CD4-positive, alpha-beta T cell treated with Interleukin-15 for 1 hour (primary cell): Measurements from ENCODE around the gene CTNNA1.

Experiments
- DNase-seq: peaks from one replicate; pipeline ENCODE4 v3.0.0-alpha.2; 2020

Gene CTNNA1

GRCh38 chr5:138869763-138870500, 116.7 kb downstream of the CTNNA1 start:
- no peak for DNase-seq

- DNase-seq, result no peak
These were observed 117.4 kb downstream of the CTNNA1 start for GRCh38 chr5:138870611-138871010.

DNA sequence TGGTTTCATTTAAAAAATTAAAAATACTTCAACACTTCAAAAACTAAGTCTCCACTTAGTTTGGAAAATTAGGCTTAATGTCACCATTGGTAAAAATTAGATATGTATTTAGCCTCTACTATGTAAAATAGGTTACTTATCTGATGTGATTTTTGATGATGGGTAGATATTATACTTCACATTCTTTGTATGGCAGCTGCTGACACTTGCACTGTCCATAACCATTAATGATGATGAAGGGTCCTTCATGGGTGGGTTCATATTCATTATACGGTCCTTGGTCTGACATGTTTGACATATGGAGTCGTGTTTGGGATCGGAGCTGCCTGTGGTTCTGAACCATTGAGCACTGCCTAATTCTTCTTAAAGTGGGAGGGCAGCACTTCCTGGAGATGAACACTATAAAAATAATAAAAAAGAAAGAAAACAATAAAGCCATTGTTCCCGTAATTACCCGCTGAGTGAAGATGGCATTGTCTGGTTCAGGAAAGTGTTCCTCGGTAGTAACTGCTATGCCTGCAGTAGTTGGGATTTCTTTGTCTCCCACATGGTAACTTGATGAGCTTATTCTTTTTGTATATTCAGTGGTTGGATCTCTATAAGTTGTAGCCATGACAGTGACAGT, 119.7 kb downstream of the CTNNA1 start:
- DNase-seq, result no peak

DNA sequence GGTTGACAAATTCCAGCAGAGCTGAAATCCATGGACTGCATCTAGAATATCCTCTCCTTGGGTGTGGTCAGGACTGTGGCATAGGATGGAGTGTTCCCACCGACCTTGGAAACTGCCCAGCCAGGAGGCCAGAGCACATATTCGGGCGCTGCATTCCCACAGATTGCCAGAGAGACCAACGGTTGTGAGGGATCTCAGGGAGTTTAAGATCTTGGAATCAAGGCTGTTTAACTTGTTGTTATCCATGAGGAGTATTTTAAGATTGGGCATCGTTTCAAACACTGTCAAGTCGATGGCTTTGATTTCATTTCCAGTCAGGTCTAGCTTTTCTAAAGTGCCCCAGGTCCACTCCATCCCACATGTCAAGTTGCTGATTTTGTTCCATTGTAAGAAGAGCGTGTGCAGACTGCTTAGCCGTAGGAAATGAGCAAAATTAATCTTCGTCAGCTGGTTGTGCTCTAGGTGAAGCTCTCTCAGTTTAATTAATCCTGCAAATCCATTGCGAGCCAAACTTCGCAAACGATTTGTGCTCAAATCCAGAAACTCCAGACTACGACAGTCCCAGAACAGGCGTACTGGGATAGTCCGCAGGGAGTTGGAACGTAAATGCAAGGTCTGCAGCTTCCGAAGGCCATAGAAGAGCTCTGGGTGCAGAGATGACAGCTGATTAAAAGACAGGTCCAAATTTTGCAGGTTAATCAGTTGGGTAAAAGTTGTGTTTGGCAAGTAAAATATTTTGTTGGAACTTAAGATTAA, 120.4 kb downstream of the CTNNA1 start:
- DNase-seq, result no peak

- DNase-seq, result no peak
These were observed 121.0 kb downstream of the CTNNA1 start for GRCh38 chr5:138874241-138874640.

DNA sequence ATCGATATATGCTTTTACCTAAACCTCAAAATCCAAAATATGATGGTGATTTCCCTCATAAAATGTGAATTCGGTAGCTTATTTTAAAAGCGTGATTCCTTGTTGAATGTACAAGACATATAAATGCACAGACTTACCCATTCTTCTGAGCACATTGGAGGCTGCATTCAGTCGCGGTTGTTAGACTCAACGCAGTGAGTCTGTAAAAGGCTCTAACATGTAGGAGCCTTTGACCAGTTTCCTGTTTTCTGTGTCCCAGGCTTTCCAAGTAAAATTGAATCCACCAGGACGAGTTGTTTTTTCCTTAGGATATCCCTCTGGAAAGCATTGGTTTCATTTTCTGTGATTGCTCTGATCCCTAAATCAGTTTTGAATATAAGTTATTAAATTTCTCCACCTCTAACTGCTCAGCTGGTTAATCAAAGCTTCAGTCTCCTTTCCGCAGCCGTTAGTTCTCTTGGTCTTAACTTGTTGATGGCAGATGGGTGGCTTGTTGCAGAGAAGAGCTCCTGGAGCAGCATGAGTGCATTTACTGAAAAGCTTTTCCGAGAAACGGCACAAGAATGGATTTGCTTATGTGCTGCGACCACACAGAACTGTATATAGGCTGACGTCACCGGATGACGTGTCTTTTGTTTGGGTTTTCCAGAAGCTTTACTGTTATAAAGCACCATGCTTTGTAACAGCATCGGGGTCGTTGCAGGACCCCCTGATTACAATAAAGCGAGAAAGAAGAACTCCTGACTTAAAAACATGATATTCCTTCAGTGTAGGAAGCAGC, 121.7 kb downstream of the CTNNA1 start, which contains the start of gene LRRTM2:
Gene LRRTM2, minus strand, starts transcription at position 565 of the 781 bp plus-strand sequence. Its CDS starts 424 bp downstream, at position 141.
- DNase-seq, result no peak

DNA sequence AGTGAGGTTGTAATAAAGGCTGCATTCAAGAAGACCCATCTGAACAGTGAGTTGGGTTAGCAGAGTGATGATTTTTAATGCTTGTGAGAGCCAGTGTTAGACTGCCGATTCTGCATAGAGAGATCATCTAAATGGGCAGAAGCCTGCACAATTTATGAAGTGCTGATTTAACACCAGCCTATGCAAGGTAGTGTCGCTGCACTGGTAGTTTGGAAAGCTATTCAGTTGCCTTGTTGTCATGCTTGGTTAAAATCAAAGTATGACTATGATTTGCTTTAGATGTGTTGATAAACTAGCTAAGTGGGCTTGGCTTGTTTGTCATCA, 122.3 kb downstream of the CTNNA1 start:
- DNase-seq, result no peak

- DNase-seq, result no peak
These were observed 122.7 kb downstream of the CTNNA1 start for GRCh38 chr5:138875946-138876345.

GRCh38 chr5:138876811-138877210, 123.6 kb downstream of the CTNNA1 start:
- no peak for DNase-seq

GRCh38 chr5:138878437-138879235, 125.4 kb downstream of the CTNNA1 start:
- DNase-seq, result no peak

DNA sequence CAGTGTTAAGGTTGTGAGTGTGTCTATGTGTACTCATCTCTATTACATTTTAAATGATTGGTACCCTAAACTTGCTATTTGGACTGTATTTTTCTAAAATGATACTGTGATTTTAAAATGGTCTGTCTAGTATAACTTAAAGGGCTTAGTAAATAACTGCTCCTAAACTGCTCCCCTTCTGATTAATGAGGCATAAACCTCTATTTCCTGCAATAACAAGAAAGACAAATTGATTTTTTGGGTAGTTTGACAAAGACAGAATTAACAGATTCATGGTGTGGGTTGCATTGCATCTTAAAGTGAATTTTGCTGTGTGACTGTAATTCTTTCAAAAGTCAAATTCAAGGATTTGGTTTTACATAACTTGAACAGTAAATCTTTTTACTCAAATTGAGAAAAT, 130.0 kb downstream of the CTNNA1 start:
- no peak for DNase-seq

DNA sequence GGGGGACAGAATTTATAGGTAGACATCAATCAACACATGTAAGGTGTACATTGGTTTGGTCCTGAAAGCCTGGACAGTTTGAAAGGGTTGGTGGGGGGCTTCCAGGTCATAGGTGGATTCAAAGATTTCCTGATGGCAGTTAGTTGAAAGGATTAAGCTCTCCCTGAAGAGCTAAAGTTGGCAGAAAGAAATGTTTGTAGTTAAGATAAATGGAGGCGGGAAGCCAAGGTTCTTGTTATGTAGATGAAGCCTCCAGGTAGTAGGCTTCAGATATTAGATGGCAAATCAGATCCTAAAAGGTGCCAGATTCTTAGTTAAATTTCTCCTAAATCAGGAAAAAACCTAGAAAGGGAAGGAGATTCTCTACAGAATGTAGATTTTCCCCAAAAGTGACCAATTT, 130.9 kb downstream of the CTNNA1 start:
- DNase-seq, result no peak

DNA sequence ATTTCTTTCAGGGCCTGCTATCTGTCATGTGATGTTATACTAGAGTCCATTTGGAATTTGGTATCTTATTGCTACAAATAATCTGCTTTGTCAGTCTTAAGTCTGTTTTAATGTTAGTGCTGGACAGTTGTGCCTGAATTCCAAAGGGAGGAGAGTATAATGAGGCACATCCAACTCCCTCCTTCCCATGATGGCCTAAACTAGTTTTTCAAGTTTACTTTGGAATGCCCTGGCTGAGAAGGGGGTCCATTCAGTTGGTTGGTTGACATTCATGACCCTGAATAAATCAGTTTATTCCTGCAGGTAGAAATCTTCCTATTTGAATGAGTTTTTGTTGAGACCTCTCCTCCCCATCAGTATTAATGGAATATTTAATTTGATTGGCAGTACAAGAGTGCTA, 131.3 kb downstream of the CTNNA1 start:
- no peak for DNase-seq

DNA sequence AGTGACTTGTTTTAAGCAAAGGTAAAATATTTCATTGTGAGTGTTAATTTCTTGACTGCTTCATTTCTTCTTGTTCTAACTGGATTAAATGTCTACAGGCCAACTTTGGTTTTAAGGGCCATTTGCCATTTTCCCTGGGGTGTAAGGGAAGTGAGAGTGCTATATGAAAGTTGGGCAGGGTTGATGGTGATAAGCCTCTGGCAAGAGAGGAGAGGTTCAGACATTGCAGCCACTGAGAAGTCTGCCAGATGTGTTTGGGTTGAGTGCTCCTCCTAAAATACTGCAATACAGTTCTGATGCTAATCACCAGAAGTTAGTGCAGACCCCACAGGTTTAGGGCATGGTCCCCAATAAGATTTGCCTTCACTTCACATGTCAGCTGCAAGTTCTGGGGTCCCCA, 136.8 kb downstream of the CTNNA1 start:
- no peak for DNase-seq

GRCh38 chr5:138890644-138891043, 137.4 kb downstream of the CTNNA1 start:
- no peak for DNase-seq

GRCh38 chr5:138895918-138896317, 142.7 kb downstream of the CTNNA1 start:
- no peak for DNase-seq

GRCh38 chr5:138898299-138898698, 145.1 kb downstream of the CTNNA1 start:
- DNase-seq, result no peak

- no peak for DNase-seq
These were observed 145.5 kb downstream of the CTNNA1 start for GRCh38 chr5:138898742-138899141.

DNA sequence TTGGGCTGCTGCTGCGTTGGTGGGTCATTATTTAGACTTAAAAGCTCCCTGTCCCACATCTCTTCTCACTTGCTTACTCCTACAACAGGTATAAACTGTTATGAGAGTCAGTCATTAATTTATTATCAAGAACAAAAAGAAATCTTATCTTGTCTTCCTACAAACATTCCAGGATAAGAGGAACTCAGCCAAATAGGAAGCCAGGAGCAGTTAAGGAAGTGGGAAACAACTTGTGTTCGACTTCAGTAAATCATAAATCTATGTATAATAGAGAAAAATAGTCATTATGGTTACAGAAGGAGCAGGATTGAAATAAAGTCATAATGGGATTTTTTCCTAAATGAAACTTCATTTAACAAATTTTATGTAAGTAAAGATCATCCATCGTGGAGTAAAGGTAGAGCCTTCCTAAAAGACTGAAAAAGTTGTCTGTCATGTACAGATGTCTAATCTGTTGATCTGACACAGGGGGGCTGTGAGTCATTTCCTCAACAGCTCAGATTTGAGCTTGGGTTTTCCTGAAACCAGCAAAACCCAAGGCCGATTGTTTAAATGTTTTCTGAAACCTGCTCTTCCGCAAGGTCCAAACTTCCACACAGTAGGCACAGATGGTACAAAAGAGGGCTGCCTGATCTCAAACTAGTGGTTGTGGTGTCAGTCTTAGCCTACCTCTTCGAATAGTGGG, 147.2 kb downstream of the CTNNA1 start:
- no peak for DNase-seq

GRCh38 chr5:138901716-138902115, 148.5 kb downstream of the CTNNA1 start:
- DNase-seq, result no peak

- DNase-seq, result no peak
These were observed 150.0 kb downstream of the CTNNA1 start for GRCh38 chr5:138903130-138903775.
